Smooth muscle cell (in vitro differentiated cells): Measurements from ENCODE around the gene VKORC1. TPM values are rescaled to one million over a fixed set of nuclear protein-coding genes. Genes with fewer than 3 reads are reported as not detected.

Experiments used
- DNase-seq: peaks from one replicate; lab custom pipeline; 2025; ENCODE audit not compliant: unreplicated experiment; lab: John Stamatoyannopoulos, UW
- H2AFZ ChIP-seq: fragments of 200-600 bp; sonication (generic); 2 replicates; pipeline ENCODE4 v1.6.0; 2016; ENCODE audit warnings: antibody characterized with exemption, low read depth, mild to moderate bottlenecking
- H3F3A ChIP-seq: fragments of 200-600 bp; sonication (generic); 2 replicates; pipeline ENCODE4 v1.6.0; 2017; ENCODE audit warnings: antibody characterized with exemption, low read depth
- H3K27ac ChIP-seq: fragments of 200-600 bp; sonication (generic); 2 replicates; pipeline ENCODE4 v1.5.1; 2016; ENCODE audit warnings: low read depth, mild to moderate bottlenecking
- H3K27me3 ChIP-seq: fragments of 200-600 bp; sonication (generic); 2 replicates; pipeline ENCODE4 v1.6.1; 2016; ENCODE audit warnings: low read depth, mild to moderate bottlenecking
- H3K36me3 ChIP-seq: fragments of 200-600 bp; sonication (generic); 2 replicates; pipeline ENCODE4 v1.5.1; 2016; ENCODE audit warnings: low read depth
- H3K4me1 ChIP-seq: fragments of 200-600 bp; sonication (generic); 2 replicates; pipeline ENCODE4 v1.5.1; 2016; ENCODE audit warnings: low read depth
- H3K4me2 ChIP-seq: fragments of 200-600 bp; sonication (generic); 2 replicates; pipeline ENCODE4 v1.6.0; 2016; ENCODE audit warnings: mild to moderate bottlenecking
- H3K4me3 ChIP-seq: fragments of 200-600 bp; sonication (generic); 2 replicates; pipeline ENCODE4 v1.5.1; 2016; ENCODE audit warnings: mild to moderate bottlenecking
- H3K79me2 ChIP-seq: fragments of 200-600 bp; sonication (generic); 2 replicates; pipeline ENCODE4 v1.6.0; 2016; ENCODE audit warnings: low read depth, mild to moderate bottlenecking
- H3K9ac ChIP-seq: fragments of 200-600 bp; sonication (generic); 2 replicates; pipeline ENCODE4 v1.6.0; 2016; ENCODE audit warnings: low read depth
- H3K9me3 ChIP-seq: fragments of 200-600 bp; sonication (generic); replicated peaks from 2 replicates; pipeline ENCODE4 v1.5.1; 2016; ENCODE audit warnings: low read depth
- H4K20me1 ChIP-seq: fragments of 200-600 bp; sonication (generic); 2 replicates; pipeline ENCODE4 v1.6.0; 2016; ENCODE audit warnings: low read depth
- WGBS: methylation state at CpG from one replicate; pipeline ENCODE4 v1.1.7; 2016; ENCODE audit warnings: low lambda C conversion rate; 5-methylcytosine and 5-hydroxymethylcytosine counted together
- polyA plus RNA-seq: library from polyadenylated mRNA; unstranded; fragments of >200 nt; fragmentation: Nextera tagmentation; extraction: Ambion mirVana; gene quantifications from 2 replicates; pipeline ENCODE4 v1.2.1, GENCODE V29; 2016
- total RNA-seq: library from RNA; depleted of rRNA; stranded (reverse); fragments of >200 nt; gene quantifications from 2 replicates; pipeline ENCODE4 v1.2.3, GENCODE V29; 2014
- TF ChIP-seq, protein P1 (sequence below): fragments of 200-600 bp; sonication (generic); IDR thresholded peaks from 2 replicates; pipeline ENCODE4 v1.5.1; 2017; ENCODE audit warnings: borderline replicate concordance, mild to moderate bottlenecking, antibody characterized with exemption; ENCODE audit not compliant: insufficient read depth, poor library complexity, severe bottlenecking

Gene VKORC1
- total and polyA plus RNA-seq, 2 experiments from 2014 or later: 253 to 394 TPM

DNA sequence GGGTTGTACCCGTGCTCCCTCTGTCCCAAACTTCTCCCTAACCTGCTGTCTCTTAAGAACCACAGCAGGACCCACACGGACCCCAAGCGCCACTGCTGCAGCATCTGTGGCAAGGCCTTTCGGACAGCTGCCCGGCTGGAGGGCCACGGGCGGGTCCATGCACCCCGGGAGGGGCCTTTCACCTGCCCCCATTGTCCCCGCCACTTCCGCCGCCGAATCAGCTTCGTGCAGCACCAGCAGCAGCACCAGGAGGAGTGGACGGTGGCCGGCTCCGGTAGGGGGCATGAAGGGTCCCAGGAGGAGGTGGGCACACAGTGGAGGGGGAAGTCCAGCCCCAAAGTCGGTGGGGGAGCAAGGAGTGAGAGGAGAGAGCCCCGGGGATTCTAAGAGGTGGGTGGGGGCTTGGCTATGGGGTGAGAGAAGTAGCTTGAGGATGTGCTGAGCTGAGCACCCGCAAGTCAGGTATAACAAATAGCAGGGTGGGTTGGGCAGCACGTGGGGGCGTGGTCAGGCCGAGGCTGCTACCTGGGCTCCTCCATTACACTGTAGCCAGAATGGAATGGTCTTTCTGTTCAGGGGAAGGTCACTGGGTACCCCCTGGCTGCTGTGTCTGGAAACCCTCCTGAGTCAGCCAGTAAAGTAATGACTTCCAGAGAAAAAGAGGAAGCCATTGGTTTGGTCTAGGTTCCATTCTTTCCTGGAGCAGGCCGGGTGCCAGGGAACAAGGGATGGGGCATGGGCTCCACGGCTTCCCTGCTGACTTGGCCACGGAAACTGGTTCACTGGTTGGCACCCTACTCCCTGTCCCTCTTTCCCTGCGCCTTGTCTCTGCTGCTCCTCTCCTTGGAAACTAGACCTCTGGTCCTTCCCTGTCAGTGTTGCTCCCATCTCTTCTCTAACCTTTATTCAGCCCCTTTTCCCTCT lies 12.9 kb downstream of the VKORC1 start:
- WGBS: 94% methylated on average over 25 of the region's 26 CpGs
- Histone ChIP-seq H3K9me3 (no peaks in the 10 kb centered on the region), H3K27ac (no peak overlapping the region), H3K4me2 (no peak overlapping the region), H2AFZ (no peak overlapping the region), H3K9ac (no peak overlapping the region), H4K20me1 (peaks cover 29% of the 10 kb centered on the region), H3K27me3 (no peaks in the 10 kb centered on the region), H3K4me1 (no peaks in the 10 kb centered on the region), H3F3A (no peaks in the 10 kb centered on the region), H3K4me3 (no peak overlapping the region), H3K79me2 (peaks cover 17% of the 10 kb centered on the region), H3K36me3 (no peaks in the 10 kb centered on the region)
- DNase-seq: no peak
- TF ChIP-seq, protein P1, sequence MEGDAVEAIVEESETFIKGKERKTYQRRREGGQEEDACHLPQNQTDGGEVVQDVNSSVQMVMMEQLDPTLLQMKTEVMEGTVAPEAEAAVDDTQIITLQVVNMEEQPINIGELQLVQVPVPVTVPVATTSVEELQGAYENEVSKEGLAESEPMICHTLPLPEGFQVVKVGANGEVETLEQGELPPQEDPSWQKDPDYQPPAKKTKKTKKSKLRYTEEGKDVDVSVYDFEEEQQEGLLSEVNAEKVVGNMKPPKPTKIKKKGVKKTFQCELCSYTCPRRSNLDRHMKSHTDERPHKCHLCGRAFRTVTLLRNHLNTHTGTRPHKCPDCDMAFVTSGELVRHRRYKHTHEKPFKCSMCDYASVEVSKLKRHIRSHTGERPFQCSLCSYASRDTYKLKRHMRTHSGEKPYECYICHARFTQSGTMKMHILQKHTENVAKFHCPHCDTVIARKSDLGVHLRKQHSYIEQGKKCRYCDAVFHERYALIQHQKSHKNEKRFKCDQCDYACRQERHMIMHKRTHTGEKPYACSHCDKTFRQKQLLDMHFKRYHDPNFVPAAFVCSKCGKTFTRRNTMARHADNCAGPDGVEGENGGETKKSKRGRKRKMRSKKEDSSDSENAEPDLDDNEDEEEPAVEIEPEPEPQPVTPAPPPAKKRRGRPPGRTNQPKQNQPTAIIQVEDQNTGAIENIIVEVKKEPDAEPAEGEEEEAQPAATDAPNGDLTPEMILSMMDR: no peak

DNA sequence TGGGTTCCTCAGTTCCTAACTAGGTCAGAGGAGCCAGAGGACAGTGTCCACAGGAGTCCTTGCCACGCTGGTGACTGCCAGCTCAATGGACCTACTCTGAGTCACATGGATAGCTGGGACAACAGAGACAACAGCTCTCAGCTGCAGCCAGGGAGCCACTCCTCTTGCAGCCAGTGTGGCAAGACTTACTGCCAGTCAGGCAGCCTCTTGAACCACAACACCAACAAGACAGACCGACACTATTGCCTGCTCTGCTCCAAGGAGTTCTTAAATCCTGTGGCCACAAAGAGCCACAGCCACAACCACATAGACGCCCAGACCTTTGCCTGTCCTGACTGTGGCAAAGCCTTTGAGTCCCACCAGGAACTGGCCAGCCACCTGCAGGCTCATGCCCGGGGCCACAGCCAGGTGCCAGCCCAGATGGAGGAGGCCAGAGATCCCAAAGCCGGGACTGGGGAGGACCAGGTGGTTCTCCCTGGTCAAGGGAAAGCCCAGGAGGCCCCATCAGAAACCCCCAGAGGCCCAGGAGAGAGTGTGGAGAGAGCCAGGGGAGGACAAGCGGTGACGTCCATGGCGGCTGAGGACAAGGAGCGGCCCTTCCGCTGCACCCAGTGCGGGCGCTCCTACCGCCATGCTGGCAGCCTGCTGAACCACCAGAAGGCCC lies 13.7 kb downstream of the VKORC1 start:
- Histone ChIP-seq H3K36me3 (no peaks in the 10 kb centered on the region), H3K9me3 (no peaks in the 10 kb centered on the region), H3K4me2 (no peak overlapping the region), H3K79me2 (peaks cover 21% of the 10 kb centered on the region), H3K4me3 (no peak overlapping the region), H2AFZ (no peak overlapping the region), H3K4me1 (no peaks in the 10 kb centered on the region), H3K9ac (no peak overlapping the region), H3K27me3 (no peaks in the 10 kb centered on the region), H4K20me1 (peaks cover 29% of the 10 kb centered on the region), H3F3A (no peaks in the 10 kb centered on the region), H3K27ac (no peak overlapping the region)
- DNase-seq: no peak
- WGBS: 99% methylated on average over 13 of the region's 13 CpGs
- TF ChIP-seq, protein P1: no peak

DNA sequence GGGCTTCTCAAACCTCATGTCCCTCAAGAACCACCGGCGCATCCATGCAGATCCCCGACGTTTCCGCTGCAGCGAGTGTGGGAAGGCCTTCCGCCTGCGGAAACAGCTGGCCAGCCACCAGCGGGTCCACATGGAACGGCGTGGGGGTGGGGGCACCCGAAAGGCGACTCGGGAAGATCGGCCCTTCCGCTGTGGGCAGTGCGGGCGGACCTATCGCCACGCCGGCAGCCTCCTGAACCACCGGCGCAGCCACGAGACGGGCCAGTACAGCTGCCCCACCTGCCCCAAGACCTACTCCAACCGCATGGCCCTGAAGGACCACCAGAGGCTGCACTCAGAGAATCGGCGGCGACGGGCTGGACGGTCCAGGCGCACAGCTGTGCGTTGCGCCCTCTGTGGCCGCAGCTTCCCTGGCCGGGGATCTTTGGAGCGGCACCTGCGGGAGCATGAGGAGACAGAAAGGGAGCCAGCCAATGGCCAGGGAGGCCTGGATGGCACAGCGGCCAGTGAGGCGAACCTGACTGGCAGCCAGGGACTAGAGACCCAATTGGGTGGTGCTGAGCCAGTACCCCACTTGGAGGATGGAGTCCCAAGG lies 14.5 kb downstream of the VKORC1 start:
- no peak for DNase-seq
- no peak overlapping the region for H3K4me2 ChIP-seq
- H2AFZ ChIP-seq: no peak overlapping the region
- H3K9ac ChIP-seq: no peak overlapping the region
- no peaks in the 10 kb centered on the region for H3F3A ChIP-seq
- H3K27ac ChIP-seq: no peak overlapping the region
- peaks cover 3% of the 10 kb centered on the region for H3K4me1 ChIP-seq
- TF ChIP-seq, protein P1: no peak
- H3K79me2 ChIP-seq: peaks cover 29% of the 10 kb centered on the region
- H3K9me3 ChIP-seq: no peaks in the 10 kb centered on the region
- H4K20me1 ChIP-seq: peaks cover 29% of the 10 kb centered on the region
- no peaks in the 10 kb centered on the region for H3K27me3 ChIP-seq
- 97% methylated on average over 40 of the region's 40 CpGs for WGBS
- no peak overlapping the region for H3K4me3 ChIP-seq
- no peaks in the 10 kb centered on the region for H3K36me3 ChIP-seq
